ENCODE measurements around the gene PNMA8B.

PNMA8B gene

DNA sequence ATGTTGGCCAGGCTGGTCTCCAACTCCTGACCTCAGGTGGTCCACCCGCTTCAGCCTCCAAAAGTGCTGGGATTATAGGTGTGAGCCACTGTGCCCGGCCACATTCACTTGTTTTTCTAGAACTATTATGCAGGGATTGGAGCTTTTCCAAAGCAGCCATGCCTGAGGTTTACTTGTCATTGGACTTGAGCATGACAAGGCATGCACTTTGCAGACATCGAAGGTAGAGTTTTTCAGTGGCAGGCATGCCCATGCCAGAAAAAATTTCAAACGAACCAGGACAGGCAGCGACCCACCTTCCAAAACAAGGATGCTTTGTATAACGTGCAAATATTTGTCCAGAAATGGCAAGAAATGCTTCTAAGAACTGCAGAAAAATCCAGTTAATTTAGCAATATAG, 42.0 kb downstream of the PNMA8B start:
- H3K23ac ChIP-seq (ENCODE audit: low read length in 2 of 2): no peak overlapping the region
- WGBS: 94% methylated on average over 6 of the region's 6 CpGs
- no peaks in the 10 kb centered on the region for H3K36me3 ChIP-seq (ENCODE audit: control insufficient read depth in 1 of 2, insufficient read depth in 2 of 2, low read depth in 1 of 2, low read length in 2 of 2)
- no peak overlapping the region for H3K9ac ChIP-seq (ENCODE audit: low read length)
- no peak overlapping the region for H3K4me2 ChIP-seq (ENCODE audit: low read length, poor library complexity, severe bottlenecking)
- no peaks in the 10 kb centered on the region for H3K79me1 ChIP-seq (replicated peaks; ENCODE audit: low read length, poor library complexity, severe bottlenecking)
- H4K8ac ChIP-seq (ENCODE audit: low read length): no peak overlapping the region
- no peak overlapping the region for H3K27ac ChIP-seq (ENCODE audit: low read length, poor library complexity, severe bottlenecking)
- no peak overlapping the region for H4K91ac ChIP-seq (ENCODE audit: low read length)
- no peak for DNase-seq
- H2BK12ac ChIP-seq (ENCODE audit: low read length in 2 of 2): no peak overlapping the region
- no peaks in the 10 kb centered on the region for H3K4me1 ChIP-seq (ENCODE audit: control insufficient read depth, insufficient read depth, low read depth, low read length)
- no peak overlapping the region for H2BK5ac ChIP-seq (ENCODE audit: low read depth, low read length, poor library complexity, severe bottlenecking)
- H2AFZ ChIP-seq (ENCODE audit: low read depth, low read length): no peak overlapping the region
- H2BK15ac ChIP-seq (ENCODE audit: low read depth, poor library complexity, severe bottlenecking): no peak overlapping the region
- H3K4me3 ChIP-seq (ENCODE audit: insufficient read depth in 1 of 2, low read depth in 1 of 2, low read length in 2 of 2): no peak overlapping the region
- no peak overlapping the region for H3K14ac ChIP-seq (ENCODE audit: low read length in 2 of 2)
- H3K9me3 ChIP-seq (ENCODE audit: control insufficient read depth, low read length): no peaks in the 10 kb centered on the region
- H2AK5ac ChIP-seq (ENCODE audit: low read length, severe bottlenecking): no peak overlapping the region
- no peak overlapping the region for H3K18ac ChIP-seq (ENCODE audit: low read depth in 1 of 2, low read length in 2 of 2)
- no peaks in the 10 kb centered on the region for H3K27me3 ChIP-seq (ENCODE audit: control insufficient read depth in 1 of 2, insufficient read depth in 1 of 2, low read length in 2 of 2)
- H2BK120ac ChIP-seq (ENCODE audit: low read depth, low read length): no peak overlapping the region
- no peak overlapping the region for H3K4ac ChIP-seq (ENCODE audit: low read depth in 1 of 2, low read length in 2 of 2)

DNA sequence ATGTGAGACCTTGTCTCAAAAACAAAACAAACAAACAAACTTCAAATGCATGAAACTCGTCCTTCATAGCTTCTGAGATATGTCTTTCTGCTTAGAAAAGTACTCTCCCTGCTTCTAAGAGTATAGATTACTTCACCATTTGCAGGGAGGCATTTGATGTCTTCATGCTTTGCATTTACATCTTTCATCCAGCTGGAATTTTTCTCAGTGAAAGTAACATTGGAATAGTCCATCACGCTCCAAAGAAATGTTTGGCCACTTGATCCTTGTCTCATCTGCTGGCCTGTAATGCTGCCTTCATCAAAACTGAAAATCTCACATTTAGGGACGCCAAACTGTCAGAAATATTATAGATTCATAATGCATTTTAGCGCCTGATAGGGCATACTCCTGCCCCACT, 43.5 kb downstream of the PNMA8B start:
- Histone ChIP-seq H3K18ac (ENCODE audit: low read depth in 1 of 2, low read length in 2 of 2) (no peak overlapping the region), H3K4ac (ENCODE audit: low read depth in 1 of 2, low read length in 2 of 2) (no peak overlapping the region), H2BK12ac (ENCODE audit: low read length in 2 of 2) (no peak overlapping the region), H3K9me3 (ENCODE audit: control insufficient read depth, low read length) (no peaks in the 10 kb centered on the region), H4K91ac (ENCODE audit: low read length) (no peak overlapping the region), H3K4me1 (ENCODE audit: control insufficient read depth, insufficient read depth, low read depth, low read length) (no peaks in the 10 kb centered on the region), H3K9ac (ENCODE audit: low read length) (no peak overlapping the region), H2AFZ (ENCODE audit: low read depth, low read length) (no peak overlapping the region), H4K8ac (ENCODE audit: low read length) (no peak overlapping the region), H3K27ac (ENCODE audit: low read length, poor library complexity, severe bottlenecking) (no peak overlapping the region), H3K36me3 (ENCODE audit: control insufficient read depth in 1 of 2, insufficient read depth in 2 of 2, low read depth in 1 of 2, low read length in 2 of 2) (no peaks in the 10 kb centered on the region), H3K23ac (ENCODE audit: low read length in 2 of 2) (no peak overlapping the region), H3K14ac (ENCODE audit: low read length in 2 of 2) (no peak overlapping the region), H3K4me2 (ENCODE audit: low read length, poor library complexity, severe bottlenecking) (no peak overlapping the region), H3K79me1 (replicated peaks; ENCODE audit: low read length, poor library complexity, severe bottlenecking) (no peaks in the 10 kb centered on the region), H3K4me3 (ENCODE audit: insufficient read depth in 1 of 2, low read depth in 1 of 2, low read length in 2 of 2) (no peak overlapping the region), H2BK120ac (ENCODE audit: low read depth, low read length) (no peak overlapping the region), H3K27me3 (ENCODE audit: control insufficient read depth in 1 of 2, insufficient read depth in 1 of 2, low read length in 2 of 2) (no peaks in the 10 kb centered on the region), H2BK5ac (ENCODE audit: low read depth, low read length, poor library complexity, severe bottlenecking) (no peak overlapping the region), H2AK5ac (ENCODE audit: low read length, severe bottlenecking) (no peak overlapping the region), H2BK15ac (ENCODE audit: low read depth, poor library complexity, severe bottlenecking) (no peak overlapping the region)
- no peak for DNase-seq
- 60% methylated on average over 4 of the region's 4 CpGs for WGBS

DNA sequence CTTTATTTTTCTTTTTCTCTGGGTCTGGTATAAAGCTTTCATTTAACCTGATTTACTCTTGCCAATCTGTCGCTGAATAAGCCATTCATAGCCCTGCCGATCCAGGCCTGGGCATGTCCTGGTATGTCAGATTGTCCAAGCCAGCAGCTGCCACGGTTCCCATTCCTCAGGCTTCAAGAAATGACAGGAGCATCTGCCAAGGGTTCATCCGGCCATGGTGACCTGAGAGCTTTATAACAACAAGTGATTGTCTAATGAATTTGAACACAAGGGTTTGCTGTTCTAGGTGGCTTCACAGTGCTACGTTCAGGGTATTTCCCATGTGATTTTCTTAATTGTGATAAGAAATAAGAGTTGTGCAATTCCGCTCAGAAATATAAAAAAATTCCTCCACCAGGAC, 44.3 kb downstream of the PNMA8B start:
- Histone ChIP-seq H3K36me3 (ENCODE audit: control insufficient read depth in 1 of 2, insufficient read depth in 2 of 2, low read depth in 1 of 2, low read length in 2 of 2) (no peaks in the 10 kb centered on the region), H3K18ac (ENCODE audit: low read depth in 1 of 2, low read length in 2 of 2) (no peak overlapping the region), H4K8ac (ENCODE audit: low read length) (no peak overlapping the region), H3K79me1 (replicated peaks; ENCODE audit: low read length, poor library complexity, severe bottlenecking) (no peaks in the 10 kb centered on the region), H3K4me2 (ENCODE audit: low read length, poor library complexity, severe bottlenecking) (no peak overlapping the region), H2BK12ac (ENCODE audit: low read length in 2 of 2) (no peak overlapping the region), H2AFZ (ENCODE audit: low read depth, low read length) (no peak overlapping the region), H3K27ac (ENCODE audit: low read length, poor library complexity, severe bottlenecking) (no peak overlapping the region), H2BK15ac (ENCODE audit: low read depth, poor library complexity, severe bottlenecking) (no peak overlapping the region), H2BK5ac (ENCODE audit: low read depth, low read length, poor library complexity, severe bottlenecking) (no peak overlapping the region), H3K4me1 (ENCODE audit: control insufficient read depth, insufficient read depth, low read depth, low read length) (no peaks in the 10 kb centered on the region), H3K4me3 (ENCODE audit: insufficient read depth in 1 of 2, low read depth in 1 of 2, low read length in 2 of 2) (no peak overlapping the region), H2AK5ac (ENCODE audit: low read length, severe bottlenecking) (no peak overlapping the region), H4K91ac (ENCODE audit: low read length) (no peak overlapping the region), H3K9me3 (ENCODE audit: control insufficient read depth, low read length) (no peaks in the 10 kb centered on the region), H3K23ac (ENCODE audit: low read length in 2 of 2) (no peak overlapping the region), H3K4ac (ENCODE audit: low read depth in 1 of 2, low read length in 2 of 2) (no peak overlapping the region), H3K14ac (ENCODE audit: low read length in 2 of 2) (no peak overlapping the region), H2BK120ac (ENCODE audit: low read depth, low read length) (no peak overlapping the region), H3K9ac (ENCODE audit: low read length) (no peak overlapping the region), H3K27me3 (ENCODE audit: control insufficient read depth in 1 of 2, insufficient read depth in 1 of 2, low read length in 2 of 2) (no peaks in the 10 kb centered on the region)
- no peak for DNase-seq
- WGBS: 90% methylated on average over 5 of the region's 6 CpGs

DNA sequence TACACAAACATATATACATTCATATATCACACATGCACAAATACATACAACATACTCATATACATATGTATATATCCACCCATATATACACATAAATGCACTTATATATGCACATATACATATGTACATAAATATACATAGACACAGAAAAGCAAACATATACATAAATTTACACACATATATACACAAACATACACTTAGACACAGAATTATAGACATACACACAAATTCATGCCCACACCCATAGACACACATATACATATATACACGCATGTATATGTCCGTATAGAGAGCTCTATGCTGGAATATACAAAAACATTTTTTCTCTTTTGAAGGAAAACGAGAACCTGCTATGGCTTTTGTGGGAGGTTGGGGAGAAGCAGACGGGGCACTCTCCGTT, 44.9 kb downstream of the PNMA8B start:
- H2AFZ ChIP-seq (ENCODE audit: low read depth, low read length): no peak overlapping the region
- H3K27ac ChIP-seq (ENCODE audit: low read length, poor library complexity, severe bottlenecking): no peak overlapping the region
- no peaks in the 10 kb centered on the region for H3K79me1 ChIP-seq (replicated peaks; ENCODE audit: low read length, poor library complexity, severe bottlenecking)
- DNase-seq: no peak
- H2BK15ac ChIP-seq (ENCODE audit: low read depth, poor library complexity, severe bottlenecking): no peak overlapping the region
- no peaks in the 10 kb centered on the region for H3K9me3 ChIP-seq (ENCODE audit: control insufficient read depth, low read length)
- no peak overlapping the region for H3K4me3 ChIP-seq (ENCODE audit: insufficient read depth in 1 of 2, low read depth in 1 of 2, low read length in 2 of 2)
- no peak overlapping the region for H2BK120ac ChIP-seq (ENCODE audit: low read depth, low read length)
- H3K4me2 ChIP-seq (ENCODE audit: low read length, poor library complexity, severe bottlenecking): no peak overlapping the region
- H2BK5ac ChIP-seq (ENCODE audit: low read depth, low read length, poor library complexity, severe bottlenecking): no peak overlapping the region
- no peak overlapping the region for H3K9ac ChIP-seq (ENCODE audit: low read length)
- no peak overlapping the region for H2AK5ac ChIP-seq (ENCODE audit: low read length, severe bottlenecking)
- H3K36me3 ChIP-seq (ENCODE audit: control insufficient read depth in 1 of 2, insufficient read depth in 2 of 2, low read depth in 1 of 2, low read length in 2 of 2): no peaks in the 10 kb centered on the region
- H3K27me3 ChIP-seq (ENCODE audit: control insufficient read depth in 1 of 2, insufficient read depth in 1 of 2, low read length in 2 of 2): no peaks in the 10 kb centered on the region
- 97% methylated on average over 3 of the region's 5 CpGs for WGBS
- no peak overlapping the region for H3K23ac ChIP-seq (ENCODE audit: low read length in 2 of 2)
- no peak overlapping the region for H4K91ac ChIP-seq (ENCODE audit: low read length)
- no peak overlapping the region for H4K8ac ChIP-seq (ENCODE audit: low read length)
- no peaks in the 10 kb centered on the region for H3K4me1 ChIP-seq (ENCODE audit: control insufficient read depth, insufficient read depth, low read depth, low read length)
- H2BK12ac ChIP-seq (ENCODE audit: low read length in 2 of 2): no peak overlapping the region
- no peak overlapping the region for H3K4ac ChIP-seq (ENCODE audit: low read depth in 1 of 2, low read length in 2 of 2)
- no peak overlapping the region for H3K18ac ChIP-seq (ENCODE audit: low read depth in 1 of 2, low read length in 2 of 2)
- H3K14ac ChIP-seq (ENCODE audit: low read length in 2 of 2): no peak overlapping the region
